WTC11 (cell line): Measurements from ENCODE around the gene PLA2G12A. TPM values are rescaled to one million over a fixed set of nuclear protein-coding genes. Genes with fewer than 3 reads are reported as not detected.
A peak's percentile ranks its signal among the peaks of the same experiment; 100 is the strongest.

ENCODE experiments used
- CREB1 ChIP-seq: sonication (generic); formaldehyde crosslinking; IDR thresholded peaks from 2 replicates; pipeline ENCODE4 v1.8.0; 2023; ENCODE audit warnings: mild to moderate bottlenecking, missing genetic modification reagents
- ESRRA ChIP-seq: sonication (generic); formaldehyde crosslinking; IDR thresholded peaks from 2 replicates; pipeline ENCODE4 v1.8.1; 2022; ENCODE audit warnings: mild to moderate bottlenecking, missing genetic modification reagents, borderline replicate concordance
- ETV6 ChIP-seq: sonication (generic); formaldehyde crosslinking; IDR thresholded peaks from 2 replicates; pipeline ENCODE4 v1.8.1; 2022; ENCODE audit warnings: mild to moderate bottlenecking, missing genetic modification reagents
- NFYB ChIP-seq: sonication (generic); formaldehyde crosslinking; conservative IDR thresholded peaks from 2 replicates; pipeline ENCODE4 v1.8.0; 2022; ENCODE audit warnings: low read depth, missing genetic modification reagents
- NR3C1 ChIP-seq: sonication (generic); formaldehyde crosslinking; conservative IDR thresholded peaks from 2 replicates; pipeline ENCODE4 v1.8.1; 2023; ENCODE audit warnings: low read depth, mild to moderate bottlenecking, missing genetic modification reagents
- RORB ChIP-seq: fragments of 250-450 bp; sonication (Bioruptor Pico); IDR thresholded peaks from 2 replicates; pipeline ENCODE4 v1.9.0; 2021; ENCODE audit warnings: mild to moderate bottlenecking
- SMAD3 ChIP-seq: sonication (generic); formaldehyde crosslinking; IDR thresholded peaks from 2 replicates; pipeline ENCODE4 v1.8.0; 2022; ENCODE audit warnings: missing genetic modification reagents, mild to moderate bottlenecking, borderline replicate concordance
- SP1 ChIP-seq: sonication (generic); formaldehyde crosslinking; conservative IDR thresholded peaks from 2 replicates; pipeline ENCODE4 v1.8.1; 2022; ENCODE audit warnings: missing genetic modification reagents
- TEAD4 ChIP-seq: sonication (generic); formaldehyde crosslinking; IDR thresholded peaks from 2 replicates; pipeline ENCODE4 v1.8.0; 2022; ENCODE audit warnings: mild to moderate bottlenecking, missing genetic modification reagents
- ZNF121 ChIP-seq: sonication (generic); formaldehyde crosslinking; IDR thresholded peaks from 2 replicates; pipeline ENCODE4 v1.8.0; 2023; ENCODE audit warnings: missing genetic modification reagents
- ZNF263 ChIP-seq: sonication (generic); formaldehyde crosslinking; IDR thresholded peaks from 2 replicates; pipeline ENCODE4 v1.8.1; 2022; ENCODE audit warnings: low read depth, mild to moderate bottlenecking, moderate library complexity, missing genetic modification reagents
- ZNF396 ChIP-seq: fragments of 250-450 bp; sonication (Bioruptor Pico); IDR thresholded peaks from 2 replicates; pipeline ENCODE4 v1.8.0; 2021; ENCODE audit warnings: mild to moderate bottlenecking, moderate library complexity, borderline replicate concordance
- ZNF416 ChIP-seq: fragments of 250-450 bp; sonication (Bioruptor Pico); IDR thresholded peaks from 2 replicates; pipeline ENCODE4 v1.9.0; 2021; ENCODE audit warnings: mild to moderate bottlenecking, inconsistent platforms
- ZNF423 ChIP-seq: fragments of 250-450 bp; sonication (Bioruptor Pico); IDR thresholded peaks from 2 replicates; pipeline ENCODE4 v2.1.2; 2022; ENCODE audit warnings: mild to moderate bottlenecking, moderate library complexity
- ZNF671 ChIP-seq: fragments of 250-450 bp; sonication (Bioruptor Pico); IDR thresholded peaks from 2 replicates; pipeline ENCODE4 v1.8.0; 2021; ENCODE audit warnings: mild to moderate bottlenecking
- total RNA-seq: library from RNA; stranded (reverse); gene quantifications from 3 replicates; pipeline ENCODE4 v1.2.3, GENCODE V29; 2021
- TF ChIP-seq, protein P1 (sequence below): fragments of 250-450 bp; sonication (Bioruptor Pico); IDR thresholded peaks from 2 replicates; pipeline ENCODE4 v1.8.0; 2021; ENCODE audit warnings: mild to moderate bottlenecking
- TF ChIP-seq, protein P2 (sequence below): sonication (generic); formaldehyde crosslinking; IDR thresholded peaks from 2 replicates; pipeline ENCODE4 v1.8.1; 2022; ENCODE audit warnings: low read depth, mild to moderate bottlenecking, moderate library complexity, missing genetic modification reagents, borderline replicate concordance
- TF ChIP-seq, protein P3 (sequence below): fragments of 200-600 bp; IDR thresholded peaks from 2 replicates; pipeline ENCODE4 v1.8.0; 2022; ENCODE audit warnings: antibody characterized with exemption
- TF ChIP-seq, protein P4 (sequence below): sonication (generic); formaldehyde crosslinking; IDR thresholded peaks from 2 replicates; pipeline ENCODE4 v1.8.1; 2023; ENCODE audit warnings: mild to moderate bottlenecking, missing genetic modification reagents, moderate library complexity
- TF ChIP-seq, protein P5 (sequence below): sonication (generic); formaldehyde crosslinking; IDR thresholded peaks from 2 replicates; pipeline ENCODE4 v1.8.0; 2023; ENCODE audit warnings: missing genetic modification reagents, mild to moderate bottlenecking, borderline replicate concordance
- TF ChIP-seq, protein P6 (sequence below): fragments of 250-450 bp; sonication (Bioruptor Pico); IDR thresholded peaks from 2 replicates; pipeline ENCODE4 v1.9.0; 2021; ENCODE audit warnings: moderate library complexity, mild to moderate bottlenecking, inconsistent platforms, borderline replicate concordance
- TF ChIP-seq, protein P7 (sequence below): sonication (generic); formaldehyde crosslinking; IDR thresholded peaks from 2 replicates; pipeline ENCODE4 v1.8.0; 2022; ENCODE audit warnings: missing genetic modification reagents
- TF ChIP-seq, protein P8 (sequence below): sonication (generic); formaldehyde crosslinking; IDR thresholded peaks from 2 replicates; pipeline ENCODE4 v1.8.1; 2023; ENCODE audit warnings: mild to moderate bottlenecking, missing genetic modification reagents

The PLA2G12A gene
- total RNA-seq, 1 experiment from 2014 or later = 47.3 TPM

DNA sequence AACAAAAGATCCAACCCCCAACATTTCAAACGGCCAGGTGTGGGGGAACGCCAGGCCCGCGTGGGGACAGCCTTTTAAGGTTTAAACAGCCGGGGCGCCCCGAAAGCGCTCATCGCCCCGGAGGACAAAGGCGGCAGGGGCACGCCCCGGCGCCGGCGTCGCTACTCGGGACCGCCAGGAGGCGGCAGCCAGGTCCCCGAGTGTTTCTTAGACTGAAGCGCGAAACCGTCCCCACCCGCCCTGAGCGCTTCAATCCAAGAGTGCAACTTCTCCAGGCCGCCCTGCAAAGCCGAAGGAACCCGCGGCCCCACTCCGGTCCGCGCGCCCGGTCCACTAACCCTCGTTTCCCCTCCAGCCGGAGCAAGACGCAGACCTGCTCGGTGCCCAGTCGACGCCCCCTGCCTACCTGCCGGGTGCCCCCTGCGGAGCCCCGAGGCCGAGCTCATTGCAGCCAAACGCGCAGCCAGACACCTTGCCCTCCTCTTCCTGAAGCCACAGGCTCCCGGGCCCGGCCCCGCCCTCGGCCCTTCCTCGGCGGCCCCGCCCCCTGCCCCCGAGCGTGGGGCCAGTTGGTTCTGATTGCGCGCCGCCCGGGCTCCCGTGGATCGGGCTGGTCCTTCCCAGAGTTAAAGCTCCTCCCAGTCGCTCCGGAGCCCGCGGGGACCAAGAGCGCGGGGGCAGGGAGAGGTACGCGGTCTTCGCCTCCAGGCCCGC, 26.8 kb downstream of the PLA2G12A start, which contains the start of gene CASP6 (continued):
- TF ChIP-seq, protein P1, sequence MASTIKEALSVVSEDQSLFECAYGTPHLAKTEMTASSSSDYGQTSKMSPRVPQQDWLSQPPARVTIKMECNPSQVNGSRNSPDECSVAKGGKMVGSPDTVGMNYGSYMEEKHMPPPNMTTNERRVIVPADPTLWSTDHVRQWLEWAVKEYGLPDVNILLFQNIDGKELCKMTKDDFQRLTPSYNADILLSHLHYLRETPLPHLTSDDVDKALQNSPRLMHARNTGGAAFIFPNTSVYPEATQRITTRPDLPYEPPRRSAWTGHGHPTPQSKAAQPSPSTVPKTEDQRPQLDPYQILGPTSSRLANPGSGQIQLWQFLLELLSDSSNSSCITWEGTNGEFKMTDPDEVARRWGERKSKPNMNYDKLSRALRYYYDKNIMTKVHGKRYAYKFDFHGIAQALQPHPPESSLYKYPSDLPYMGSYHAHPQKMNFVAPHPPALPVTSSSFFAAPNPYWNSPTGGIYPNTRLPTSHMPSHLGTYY (CRISPR knock-in tag) = no peak
- TF ChIP-seq TEAD4 (CRISPR knock-in tag) (no peak), ZNF423 (CRISPR knock-in tag) (no peak), NR3C1 (CRISPR knock-in tag) (no peak), NFYB (CRISPR knock-in tag) (no peak), RORB (CRISPR knock-in tag) (no peak), SP1 (CRISPR knock-in tag) (peak; percentile 62), SMAD3 (CRISPR knock-in tag) (no peak), ESRRA (CRISPR knock-in tag) (peak; percentile 76; the same call in 1 of the 2 replicates), ZNF263 (CRISPR knock-in tag) (no peak), CREB1 (peak; percentile 37; the same call in 1 of the 2 replicates), ZNF396 (no peak), ZNF416 (CRISPR knock-in tag) (no peak), ZNF121 (CRISPR knock-in tag) (no peak), ETV6 (CRISPR knock-in tag) (peak; percentile 27; the same call in 1 of the 2 replicates), ZNF671 (CRISPR knock-in tag) (no peak)
- TF ChIP-seq, protein P2, sequence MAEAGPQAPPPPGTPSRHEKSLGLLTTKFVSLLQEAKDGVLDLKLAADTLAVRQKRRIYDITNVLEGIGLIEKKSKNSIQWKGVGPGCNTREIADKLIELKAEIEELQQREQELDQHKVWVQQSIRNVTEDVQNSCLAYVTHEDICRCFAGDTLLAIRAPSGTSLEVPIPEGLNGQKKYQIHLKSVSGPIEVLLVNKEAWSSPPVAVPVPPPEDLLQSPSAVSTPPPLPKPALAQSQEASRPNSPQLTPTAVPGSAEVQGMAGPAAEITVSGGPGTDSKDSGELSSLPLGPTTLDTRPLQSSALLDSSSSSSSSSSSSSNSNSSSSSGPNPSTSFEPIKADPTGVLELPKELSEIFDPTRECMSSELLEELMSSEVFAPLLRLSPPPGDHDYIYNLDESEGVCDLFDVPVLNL (CRISPR knock-in tag) = 0 out of 2 replicates have a peak, but pooled peaks have one; percentile 41
- TF ChIP-seq, protein P3, sequence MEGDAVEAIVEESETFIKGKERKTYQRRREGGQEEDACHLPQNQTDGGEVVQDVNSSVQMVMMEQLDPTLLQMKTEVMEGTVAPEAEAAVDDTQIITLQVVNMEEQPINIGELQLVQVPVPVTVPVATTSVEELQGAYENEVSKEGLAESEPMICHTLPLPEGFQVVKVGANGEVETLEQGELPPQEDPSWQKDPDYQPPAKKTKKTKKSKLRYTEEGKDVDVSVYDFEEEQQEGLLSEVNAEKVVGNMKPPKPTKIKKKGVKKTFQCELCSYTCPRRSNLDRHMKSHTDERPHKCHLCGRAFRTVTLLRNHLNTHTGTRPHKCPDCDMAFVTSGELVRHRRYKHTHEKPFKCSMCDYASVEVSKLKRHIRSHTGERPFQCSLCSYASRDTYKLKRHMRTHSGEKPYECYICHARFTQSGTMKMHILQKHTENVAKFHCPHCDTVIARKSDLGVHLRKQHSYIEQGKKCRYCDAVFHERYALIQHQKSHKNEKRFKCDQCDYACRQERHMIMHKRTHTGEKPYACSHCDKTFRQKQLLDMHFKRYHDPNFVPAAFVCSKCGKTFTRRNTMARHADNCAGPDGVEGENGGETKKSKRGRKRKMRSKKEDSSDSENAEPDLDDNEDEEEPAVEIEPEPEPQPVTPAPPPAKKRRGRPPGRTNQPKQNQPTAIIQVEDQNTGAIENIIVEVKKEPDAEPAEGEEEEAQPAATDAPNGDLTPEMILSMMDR = peak; percentile 36; the same call in 1 of the 2 replicates
- TF ChIP-seq, protein P4, sequence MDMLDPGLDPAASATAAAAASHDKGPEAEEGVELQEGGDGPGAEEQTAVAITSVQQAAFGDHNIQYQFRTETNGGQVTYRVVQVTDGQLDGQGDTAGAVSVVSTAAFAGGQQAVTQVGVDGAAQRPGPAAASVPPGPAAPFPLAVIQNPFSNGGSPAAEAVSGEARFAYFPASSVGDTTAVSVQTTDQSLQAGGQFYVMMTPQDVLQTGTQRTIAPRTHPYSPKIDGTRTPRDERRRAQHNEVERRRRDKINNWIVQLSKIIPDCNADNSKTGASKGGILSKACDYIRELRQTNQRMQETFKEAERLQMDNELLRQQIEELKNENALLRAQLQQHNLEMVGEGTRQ (CRISPR knock-in tag) = no peak
- TF ChIP-seq, protein P5, sequence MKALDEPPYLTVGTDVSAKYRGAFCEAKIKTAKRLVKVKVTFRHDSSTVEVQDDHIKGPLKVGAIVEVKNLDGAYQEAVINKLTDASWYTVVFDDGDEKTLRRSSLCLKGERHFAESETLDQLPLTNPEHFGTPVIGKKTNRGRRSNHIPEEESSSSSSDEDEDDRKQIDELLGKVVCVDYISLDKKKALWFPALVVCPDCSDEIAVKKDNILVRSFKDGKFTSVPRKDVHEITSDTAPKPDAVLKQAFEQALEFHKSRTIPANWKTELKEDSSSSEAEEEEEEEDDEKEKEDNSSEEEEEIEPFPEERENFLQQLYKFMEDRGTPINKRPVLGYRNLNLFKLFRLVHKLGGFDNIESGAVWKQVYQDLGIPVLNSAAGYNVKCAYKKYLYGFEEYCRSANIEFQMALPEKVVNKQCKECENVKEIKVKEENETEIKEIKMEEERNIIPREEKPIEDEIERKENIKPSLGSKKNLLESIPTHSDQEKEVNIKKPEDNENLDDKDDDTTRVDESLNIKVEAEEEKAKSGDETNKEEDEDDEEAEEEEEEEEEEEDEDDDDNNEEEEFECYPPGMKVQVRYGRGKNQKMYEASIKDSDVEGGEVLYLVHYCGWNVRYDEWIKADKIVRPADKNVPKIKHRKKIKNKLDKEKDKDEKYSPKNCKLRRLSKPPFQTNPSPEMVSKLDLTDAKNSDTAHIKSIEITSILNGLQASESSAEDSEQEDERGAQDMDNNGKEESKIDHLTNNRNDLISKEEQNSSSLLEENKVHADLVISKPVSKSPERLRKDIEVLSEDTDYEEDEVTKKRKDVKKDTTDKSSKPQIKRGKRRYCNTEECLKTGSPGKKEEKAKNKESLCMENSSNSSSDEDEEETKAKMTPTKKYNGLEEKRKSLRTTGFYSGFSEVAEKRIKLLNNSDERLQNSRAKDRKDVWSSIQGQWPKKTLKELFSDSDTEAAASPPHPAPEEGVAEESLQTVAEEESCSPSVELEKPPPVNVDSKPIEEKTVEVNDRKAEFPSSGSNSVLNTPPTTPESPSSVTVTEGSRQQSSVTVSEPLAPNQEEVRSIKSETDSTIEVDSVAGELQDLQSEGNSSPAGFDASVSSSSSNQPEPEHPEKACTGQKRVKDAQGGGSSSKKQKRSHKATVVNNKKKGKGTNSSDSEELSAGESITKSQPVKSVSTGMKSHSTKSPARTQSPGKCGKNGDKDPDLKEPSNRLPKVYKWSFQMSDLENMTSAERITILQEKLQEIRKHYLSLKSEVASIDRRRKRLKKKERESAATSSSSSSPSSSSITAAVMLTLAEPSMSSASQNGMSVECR = 0 out of 2 replicates have a peak, but pooled peaks have one; percentile 21
- TF ChIP-seq, protein P6, sequence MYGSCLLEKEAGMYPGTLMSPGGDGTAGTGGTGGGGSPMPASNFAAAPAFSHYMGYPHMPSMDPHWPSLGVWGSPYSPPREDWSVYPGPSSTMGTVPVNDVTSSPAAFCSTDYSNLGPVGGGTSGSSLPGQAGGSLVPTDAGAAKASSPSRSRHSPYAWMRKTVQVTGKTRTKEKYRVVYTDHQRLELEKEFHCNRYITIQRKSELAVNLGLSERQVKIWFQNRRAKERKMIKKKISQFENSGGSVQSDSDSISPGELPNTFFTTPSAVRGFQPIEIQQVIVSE (CRISPR knock-in tag) = no peak
- TF ChIP-seq, protein P7, sequence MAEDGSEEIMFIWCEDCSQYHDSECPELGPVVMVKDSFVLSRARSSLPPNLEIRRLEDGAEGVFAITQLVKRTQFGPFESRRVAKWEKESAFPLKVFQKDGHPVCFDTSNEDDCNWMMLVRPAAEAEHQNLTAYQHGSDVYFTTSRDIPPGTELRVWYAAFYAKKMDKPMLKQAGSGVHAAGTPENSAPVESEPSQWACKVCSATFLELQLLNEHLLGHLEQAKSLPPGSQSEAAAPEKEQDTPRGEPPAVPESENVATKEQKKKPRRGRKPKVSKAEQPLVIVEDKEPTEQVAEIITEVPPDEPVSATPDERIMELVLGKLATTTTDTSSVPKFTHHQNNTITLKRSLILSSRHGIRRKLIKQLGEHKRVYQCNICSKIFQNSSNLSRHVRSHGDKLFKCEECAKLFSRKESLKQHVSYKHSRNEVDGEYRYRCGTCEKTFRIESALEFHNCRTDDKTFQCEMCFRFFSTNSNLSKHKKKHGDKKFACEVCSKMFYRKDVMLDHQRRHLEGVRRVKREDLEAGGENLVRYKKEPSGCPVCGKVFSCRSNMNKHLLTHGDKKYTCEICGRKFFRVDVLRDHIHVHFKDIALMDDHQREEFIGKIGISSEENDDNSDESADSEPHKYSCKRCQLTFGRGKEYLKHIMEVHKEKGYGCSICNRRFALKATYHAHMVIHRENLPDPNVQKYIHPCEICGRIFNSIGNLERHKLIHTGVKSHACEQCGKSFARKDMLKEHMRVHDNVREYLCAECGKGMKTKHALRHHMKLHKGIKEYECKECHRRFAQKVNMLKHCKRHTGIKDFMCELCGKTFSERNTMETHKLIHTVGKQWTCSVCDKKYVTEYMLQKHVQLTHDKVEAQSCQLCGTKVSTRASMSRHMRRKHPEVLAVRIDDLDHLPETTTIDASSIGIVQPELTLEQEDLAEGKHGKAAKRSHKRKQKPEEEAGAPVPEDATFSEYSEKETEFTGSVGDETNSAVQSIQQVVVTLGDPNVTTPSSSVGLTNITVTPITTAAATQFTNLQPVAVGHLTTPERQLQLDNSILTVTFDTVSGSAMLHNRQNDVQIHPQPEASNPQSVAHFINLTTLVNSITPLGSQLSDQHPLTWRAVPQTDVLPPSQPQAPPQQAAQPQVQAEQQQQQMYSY (CRISPR knock-in tag) = peak; percentile 81
- TF ChIP-seq, protein P8, sequence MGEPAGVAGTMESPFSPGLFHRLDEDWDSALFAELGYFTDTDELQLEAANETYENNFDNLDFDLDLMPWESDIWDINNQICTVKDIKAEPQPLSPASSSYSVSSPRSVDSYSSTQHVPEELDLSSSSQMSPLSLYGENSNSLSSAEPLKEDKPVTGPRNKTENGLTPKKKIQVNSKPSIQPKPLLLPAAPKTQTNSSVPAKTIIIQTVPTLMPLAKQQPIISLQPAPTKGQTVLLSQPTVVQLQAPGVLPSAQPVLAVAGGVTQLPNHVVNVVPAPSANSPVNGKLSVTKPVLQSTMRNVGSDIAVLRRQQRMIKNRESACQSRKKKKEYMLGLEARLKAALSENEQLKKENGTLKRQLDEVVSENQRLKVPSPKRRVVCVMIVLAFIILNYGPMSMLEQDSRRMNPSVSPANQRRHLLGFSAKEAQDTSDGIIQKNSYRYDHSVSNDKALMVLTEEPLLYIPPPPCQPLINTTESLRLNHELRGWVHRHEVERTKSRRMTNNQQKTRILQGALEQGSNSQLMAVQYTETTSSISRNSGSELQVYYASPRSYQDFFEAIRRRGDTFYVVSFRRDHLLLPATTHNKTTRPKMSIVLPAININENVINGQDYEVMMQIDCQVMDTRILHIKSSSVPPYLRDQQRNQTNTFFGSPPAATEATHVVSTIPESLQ = no peak
